HUES48 (cell line): ENCODE data around the gene HAL.

Experiments
- H3K27ac ChIP-seq: one replicate; pipeline ENCODE4 v1.7.0; 2013; ENCODE audit warnings: low read depth, low read length, inconsistent platforms
- H3K27me3 ChIP-seq: 2 replicates; pipeline ENCODE4 v1.6.1; 2013; ENCODE audit warnings: mild to moderate bottlenecking, low read length; ENCODE audit not compliant: control insufficient read depth, insufficient read depth
- H3K36me3 ChIP-seq: 2 replicates; pipeline ENCODE4 v1.6.1; 2013; ENCODE audit warnings: low read length; ENCODE audit not compliant: control insufficient read depth, insufficient read depth
- H3K4me1 ChIP-seq: 2 replicates; pipeline ENCODE4 v1.6.1; 2013; ENCODE audit warnings: mild to moderate bottlenecking, low read length; ENCODE audit not compliant: control insufficient read depth, insufficient read depth
- H3K4me3 ChIP-seq: 2 replicates; pipeline ENCODE4 v1.5.1; 2013; ENCODE audit warnings: mild to moderate bottlenecking, low read depth, low read length
- H3K9ac ChIP-seq: 2 replicates; pipeline ENCODE4 v1.6.1; 2013; ENCODE audit warnings: mild to moderate bottlenecking, low read depth, low read length, moderate library complexity
- H3K9me3 ChIP-seq: 2 replicates; pipeline ENCODE4 v1.6.1; 2013; ENCODE audit warnings: low read length; ENCODE audit not compliant: control insufficient read depth, insufficient read depth

HAL gene, protein sequence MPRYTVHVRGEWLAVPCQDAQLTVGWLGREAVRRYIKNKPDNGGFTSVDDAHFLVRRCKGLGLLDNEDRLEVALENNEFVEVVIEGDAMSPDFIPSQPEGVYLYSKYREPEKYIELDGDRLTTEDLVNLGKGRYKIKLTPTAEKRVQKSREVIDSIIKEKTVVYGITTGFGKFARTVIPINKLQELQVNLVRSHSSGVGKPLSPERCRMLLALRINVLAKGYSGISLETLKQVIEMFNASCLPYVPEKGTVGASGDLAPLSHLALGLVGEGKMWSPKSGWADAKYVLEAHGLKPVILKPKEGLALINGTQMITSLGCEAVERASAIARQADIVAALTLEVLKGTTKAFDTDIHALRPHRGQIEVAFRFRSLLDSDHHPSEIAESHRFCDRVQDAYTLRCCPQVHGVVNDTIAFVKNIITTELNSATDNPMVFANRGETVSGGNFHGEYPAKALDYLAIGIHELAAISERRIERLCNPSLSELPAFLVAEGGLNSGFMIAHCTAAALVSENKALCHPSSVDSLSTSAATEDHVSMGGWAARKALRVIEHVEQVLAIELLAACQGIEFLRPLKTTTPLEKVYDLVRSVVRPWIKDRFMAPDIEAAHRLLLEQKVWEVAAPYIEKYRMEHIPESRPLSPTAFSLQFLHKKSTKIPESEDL

DNA sequence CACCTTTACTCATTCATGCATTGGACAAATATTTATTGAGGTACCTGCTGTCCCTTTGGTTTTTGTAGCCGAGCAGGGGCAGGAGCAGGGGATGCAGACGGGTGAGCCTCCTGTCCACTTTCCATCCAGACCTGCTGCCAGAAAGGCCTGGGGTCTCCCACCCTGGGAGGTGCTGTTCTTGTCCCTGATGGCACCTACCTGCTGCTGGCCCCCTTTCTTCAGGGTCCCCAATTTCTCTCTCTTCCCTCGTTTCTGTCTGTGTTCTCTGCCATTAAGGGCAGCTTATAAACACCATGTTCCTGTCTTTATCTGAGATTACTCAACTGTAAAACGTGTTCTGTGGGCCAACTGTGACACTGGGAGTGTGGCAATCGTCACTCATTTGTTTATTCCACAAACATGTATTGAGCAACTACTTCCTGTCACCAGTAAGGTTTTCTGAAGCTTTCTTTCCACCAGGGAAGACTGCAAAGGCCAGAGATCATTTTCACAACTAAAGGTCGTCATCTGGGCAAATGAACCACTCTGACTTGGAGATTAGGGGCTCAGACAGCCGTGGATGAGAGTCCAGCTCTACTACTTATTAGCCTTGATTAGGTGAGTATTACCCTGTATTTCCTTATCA is at the start of gene HAL:
HAL (minus strand) TSS at position 311 of the 625 bp plus-strand sequence. CDS start 434 bp downstream, outside the sequence.
- no peaks in the 10 kb centered on the region for H3K9me3 ChIP-seq

DNA sequence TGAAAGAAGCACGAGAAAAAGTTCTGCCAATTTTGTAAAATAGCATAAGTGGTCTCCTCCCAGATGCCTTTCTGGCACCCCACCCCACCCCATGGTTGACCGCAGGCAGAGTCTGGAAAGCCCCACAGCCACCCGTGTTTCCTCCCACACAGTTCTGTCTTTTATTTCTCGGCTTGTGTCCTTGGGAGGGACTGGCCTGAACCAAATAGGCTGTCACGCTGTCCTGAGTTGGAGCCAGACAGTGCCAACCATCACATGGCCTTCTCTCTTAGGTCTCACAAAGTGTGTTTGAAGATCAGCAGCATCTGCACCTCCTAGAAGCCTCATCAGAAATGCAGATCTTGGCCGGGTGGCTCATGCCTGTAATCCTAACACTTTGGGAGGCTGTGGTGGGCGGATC is 49.4 kb upstream of the HAL start:
- Histone ChIP-seq H3K9ac (no peak overlapping the region), H3K4me3 (no peak overlapping the region), H3K4me1 (no peaks in the 10 kb centered on the region), H3K27ac (no peak overlapping the region), H3K27me3 (no peaks in the 10 kb centered on the region), H3K9me3 (no peaks in the 10 kb centered on the region), H3K36me3 (no peaks in the 10 kb centered on the region)

More for the DNA sequence above, at the start of gene HAL:
- H3K4me1 ChIP-seq, result peaks cover 5% of the 10 kb centered on the region; the same call in 1 of the 2 replicates
- H3K27me3 ChIP-seq, result no peaks in the 10 kb centered on the region
- H3K9ac ChIP-seq, result no peak within 1 kb of the TSS
- no peak within 1 kb of the TSS for H3K4me3 ChIP-seq
- H3K27ac ChIP-seq, result no peak within 1 kb of the TSS
- H3K36me3 ChIP-seq, result peaks cover 6% of the 10 kb centered on the region; the same call in 1 of the 2 replicates

DNA sequence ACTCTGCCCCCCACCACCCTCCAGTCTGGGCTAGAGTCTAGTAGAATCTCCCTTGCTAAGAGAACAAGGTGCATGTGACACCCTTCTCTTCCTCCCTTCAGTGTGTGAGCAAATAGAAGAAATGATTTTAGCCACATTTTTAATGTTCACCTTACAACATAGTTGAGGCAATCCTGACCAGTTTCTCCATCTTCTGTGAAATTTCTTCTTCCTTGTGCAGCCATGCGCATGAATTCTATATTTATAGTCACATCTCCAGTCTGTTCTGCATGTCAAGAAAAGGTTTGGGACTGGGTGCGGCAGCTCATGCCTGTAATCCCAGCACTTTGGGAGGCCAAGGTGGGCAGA is 48.8 kb upstream of the HAL start:
- Histone ChIP-seq H3K4me3 (no peak overlapping the region), H3K27ac (no peak overlapping the region), H3K4me1 (no peaks in the 10 kb centered on the region), H3K36me3 (no peaks in the 10 kb centered on the region), H3K27me3 (no peaks in the 10 kb centered on the region), H3K9ac (no peak overlapping the region), H3K9me3 (no peaks in the 10 kb centered on the region)

DNA sequence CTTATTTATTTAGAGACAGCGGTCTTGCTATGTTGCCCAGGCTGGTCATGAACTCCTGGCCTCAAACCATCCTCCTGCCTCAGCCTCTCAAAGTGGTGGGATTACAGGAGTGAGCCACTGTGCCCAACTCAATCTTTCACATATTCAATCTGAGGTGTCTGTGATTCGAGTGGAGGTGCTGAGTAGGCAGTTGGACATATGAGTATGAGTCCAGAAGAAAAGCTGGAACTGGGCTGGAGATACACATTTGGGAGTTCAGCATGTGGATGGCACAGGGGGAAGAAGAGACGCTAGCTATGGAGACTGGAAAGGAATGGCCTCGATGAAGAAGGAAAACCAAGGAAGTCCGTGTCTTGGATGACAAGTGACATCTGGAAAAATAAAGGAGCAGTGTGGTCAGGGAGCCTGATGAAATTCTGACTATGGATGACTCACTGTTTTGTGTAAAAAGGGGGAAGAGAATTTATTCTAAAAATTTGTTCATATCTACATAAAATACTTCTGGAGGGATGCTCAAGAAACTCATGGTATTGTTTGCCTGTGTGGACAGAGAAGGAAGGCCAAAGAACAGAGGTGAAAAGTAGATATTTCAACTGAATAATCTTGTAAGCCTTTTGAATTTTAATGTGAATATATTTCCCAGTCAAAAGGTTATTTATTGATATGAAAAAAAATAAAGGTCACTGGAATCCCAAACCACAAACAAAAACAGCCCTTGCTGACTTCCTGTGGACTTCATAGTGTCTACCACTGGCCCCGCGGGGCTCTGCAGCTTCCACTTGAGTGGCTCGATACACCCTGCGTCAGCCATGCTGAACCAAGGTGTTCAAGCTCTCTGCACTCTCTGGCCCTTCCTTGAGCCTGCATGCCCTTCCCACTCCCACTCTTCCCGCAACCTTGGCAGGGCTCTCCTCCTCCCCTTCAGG is 48.1 kb upstream of the HAL start:
- Histone ChIP-seq H3K36me3 (no peaks in the 10 kb centered on the region), H3K27me3 (no peaks in the 10 kb centered on the region), H3K4me1 (no peaks in the 10 kb centered on the region), H3K4me3 (no peak overlapping the region), H3K27ac (no peak overlapping the region), H3K9me3 (no peaks in the 10 kb centered on the region), H3K9ac (no peak overlapping the region)

DNA sequence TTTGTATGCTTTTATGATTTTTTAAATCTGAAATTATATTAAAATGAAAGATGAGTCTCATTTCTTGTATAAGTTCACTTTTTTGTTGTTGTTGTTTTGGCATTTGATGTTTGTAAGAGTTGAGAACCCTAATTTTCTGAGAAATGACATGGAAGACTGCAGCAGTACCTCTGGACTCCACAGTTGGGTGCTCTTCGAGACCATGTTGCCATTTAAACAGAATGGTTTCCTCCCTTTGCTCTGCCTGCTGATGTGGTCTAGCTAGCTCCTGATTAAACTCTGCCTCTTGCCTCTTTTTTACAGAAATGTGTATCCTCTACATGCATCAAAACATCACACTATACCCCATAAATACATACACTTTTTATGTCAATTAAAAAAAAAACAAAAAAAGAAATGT is 45.0 kb upstream of the HAL start:
- no peak overlapping the region for H3K4me3 ChIP-seq
- H3K4me1 ChIP-seq, result no peaks in the 10 kb centered on the region
- no peaks in the 10 kb centered on the region for H3K27me3 ChIP-seq
- no peak overlapping the region for H3K9ac ChIP-seq
- no peak overlapping the region for H3K27ac ChIP-seq
- H3K9me3 ChIP-seq, result no peaks in the 10 kb centered on the region
- H3K36me3 ChIP-seq, result no peaks in the 10 kb centered on the region

DNA sequence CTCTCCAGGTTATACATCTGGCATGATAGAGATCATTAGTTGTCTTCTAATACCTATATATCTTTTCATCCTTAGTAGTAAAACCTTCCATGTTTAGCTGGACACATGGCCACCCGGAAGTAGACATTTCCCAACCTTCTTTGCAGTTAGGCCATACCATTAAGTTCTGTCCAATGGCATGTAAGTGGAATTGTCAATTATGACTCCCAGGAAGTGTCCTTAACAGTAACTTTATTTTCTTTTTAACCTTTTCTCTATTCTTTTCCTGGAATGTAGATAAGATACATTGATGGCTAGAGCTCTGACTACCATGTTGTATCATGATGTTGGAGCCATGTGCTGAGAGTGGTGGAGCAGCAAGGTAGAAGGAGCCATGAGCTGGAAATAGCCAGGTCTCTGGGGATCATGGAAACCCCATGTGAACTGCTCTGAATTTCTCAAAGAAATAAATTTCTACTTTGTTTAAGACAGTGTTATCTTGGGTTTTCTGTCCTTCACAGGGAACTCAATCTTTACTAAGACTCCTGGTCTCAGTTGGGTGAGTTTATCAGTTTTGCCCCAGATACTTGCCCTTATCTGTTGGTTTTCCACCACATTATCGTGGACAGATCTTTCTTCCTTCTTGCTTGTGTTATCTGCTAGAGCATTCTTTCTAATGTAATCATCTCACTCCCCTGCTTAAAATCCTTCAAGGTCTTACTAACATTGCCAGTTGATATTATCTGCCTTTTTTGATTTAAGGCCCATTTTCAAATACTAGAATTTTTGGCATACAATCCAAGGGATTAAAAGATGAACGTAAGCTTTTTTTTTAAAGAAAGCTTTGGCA is 44.4 kb upstream of the HAL start:
- Histone ChIP-seq H3K4me1 (no peaks in the 10 kb centered on the region), H3K27ac (no peak overlapping the region), H3K9ac (no peak overlapping the region), H3K27me3 (no peaks in the 10 kb centered on the region), H3K36me3 (no peaks in the 10 kb centered on the region), H3K4me3 (no peak overlapping the region), H3K9me3 (no peaks in the 10 kb centered on the region)

DNA sequence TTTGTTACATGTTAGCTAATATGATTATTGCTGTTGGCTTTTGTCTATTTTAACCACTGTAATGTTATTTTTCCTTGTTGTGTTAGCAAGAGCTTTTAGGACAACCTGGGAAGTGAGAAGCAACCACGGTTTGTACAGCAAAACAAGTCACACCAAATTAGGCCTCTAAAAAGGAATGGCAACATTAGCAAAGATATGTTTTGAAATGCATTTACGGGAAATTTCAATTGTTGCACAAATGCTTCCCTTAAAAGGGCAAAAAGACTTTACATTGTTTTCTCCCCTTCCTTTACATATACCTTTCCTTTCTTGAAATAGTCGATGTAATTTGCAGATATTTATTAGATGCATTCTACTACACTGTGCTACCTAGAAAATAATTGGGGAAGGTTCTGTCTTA is 43.4 kb upstream of the HAL start:
- Histone ChIP-seq H3K27ac (no peak overlapping the region), H3K4me1 (no peaks in the 10 kb centered on the region), H3K27me3 (no peaks in the 10 kb centered on the region), H3K9me3 (no peaks in the 10 kb centered on the region), H3K4me3 (no peak overlapping the region), H3K9ac (no peak overlapping the region), H3K36me3 (no peaks in the 10 kb centered on the region)

DNA sequence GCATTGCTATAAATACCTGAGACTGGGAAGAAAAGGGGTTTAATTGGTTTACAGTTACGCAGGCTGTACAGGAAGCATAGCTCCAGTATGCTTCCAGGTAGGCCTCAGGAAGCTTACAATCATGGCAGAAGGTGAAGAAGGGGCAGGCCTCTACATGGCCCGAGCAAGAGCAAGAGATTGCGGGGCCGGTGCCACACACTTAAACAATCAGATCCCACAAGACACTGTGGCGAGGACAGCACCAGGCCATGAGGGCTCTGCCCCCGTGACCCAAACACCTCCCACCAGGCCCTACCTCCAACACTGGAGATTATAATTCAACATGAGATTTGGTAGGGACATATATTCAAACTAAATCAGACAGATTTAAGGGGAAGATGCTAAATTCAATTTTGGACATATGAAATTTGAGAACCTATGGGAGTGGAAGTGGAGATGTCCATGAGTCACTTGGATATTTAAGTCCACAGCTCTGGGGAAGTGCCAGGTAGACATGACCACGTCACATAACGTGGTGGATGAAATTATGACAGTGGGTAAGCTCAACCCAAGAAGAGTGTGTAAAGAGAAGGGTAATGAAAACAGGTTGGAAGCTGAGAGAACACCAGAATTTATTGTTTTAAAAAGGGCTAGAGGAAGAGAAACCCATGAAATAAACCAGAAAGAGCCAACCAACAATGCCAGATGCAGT is 40.8 kb upstream of the HAL start:
- Histone ChIP-seq H3K4me1 (peaks cover 6% of the 10 kb centered on the region), H3K36me3 (no peaks in the 10 kb centered on the region), H3K9ac (no peak overlapping the region), H3K27ac (no peak overlapping the region), H3K4me3 (no peak overlapping the region), H3K27me3 (no peaks in the 10 kb centered on the region), H3K9me3 (no peaks in the 10 kb centered on the region)

DNA sequence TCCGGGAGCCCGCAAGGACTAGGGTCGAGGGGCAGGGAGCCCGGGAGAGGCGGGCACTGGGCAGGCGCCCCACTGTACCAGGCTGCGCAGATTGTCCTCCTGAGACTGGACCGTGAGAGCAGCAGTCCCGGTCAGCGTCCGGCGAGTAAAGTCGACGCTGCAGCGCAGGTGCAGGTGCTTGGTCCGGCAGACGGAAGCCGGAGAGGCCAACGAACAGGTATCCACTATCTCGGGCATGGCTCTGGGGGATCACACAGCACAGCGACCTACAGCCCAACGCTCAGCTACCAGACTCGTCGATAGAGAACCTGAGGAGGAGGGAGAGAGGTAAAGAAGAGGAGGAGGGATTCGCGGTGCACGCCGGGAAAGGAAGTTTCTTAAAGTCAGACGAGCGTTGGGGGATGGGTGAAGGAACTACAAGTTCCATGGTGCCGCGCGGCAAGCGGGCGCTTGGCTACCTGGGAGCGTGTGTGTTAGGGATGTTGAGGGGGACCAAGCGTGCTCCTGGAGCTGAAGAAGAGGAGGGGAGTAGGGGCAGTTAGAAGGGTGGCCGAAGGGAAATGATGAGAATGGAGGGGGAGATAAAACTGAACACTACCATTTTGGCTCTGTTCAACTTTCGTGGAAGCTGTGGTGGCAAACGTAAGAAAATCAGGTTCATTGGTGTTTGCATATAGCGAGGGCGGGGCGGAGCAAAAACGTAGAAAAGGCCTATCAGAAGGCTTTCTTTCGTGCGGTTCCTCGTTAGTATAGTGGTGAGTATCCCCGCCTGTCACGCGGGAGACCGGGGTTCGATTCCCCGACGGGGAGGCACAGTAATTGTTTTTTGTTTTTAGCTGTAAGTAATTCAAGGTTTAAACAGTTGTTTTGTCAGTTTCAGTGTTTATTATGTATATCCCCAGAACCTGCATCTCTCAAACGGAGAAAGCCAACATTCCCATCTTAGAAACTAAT is 39.4 kb upstream of the HAL start, which contains the start of gene LTA4H:
LTA4H (minus strand) TSS at position 305 of the 954 bp plus-strand sequence; CDS start at position 237, 68 bp downstream.
- Histone ChIP-seq H3K4me1 (peaks cover 6% of the 10 kb centered on the region), H3K27me3 (no peaks in the 10 kb centered on the region), H3K27ac (peak within 1 kb of the TSS; percentile 79)

More for the DNA sequence above, 39.4 kb upstream of the HAL start, which contains the start of gene LTA4H:
- Histone ChIP-seq H3K4me3 (peak within 1 kb of the TSS; percentile 97), H3K9me3 (no peaks in the 10 kb centered on the region), H3K9ac (peak within 1 kb of the TSS; percentile 64), H3K36me3 (no peaks in the 10 kb centered on the region)
